PC-3 (cell line): ENCODE measurements around the gene SLC27A3. TPM values are rescaled to one million over a fixed set of nuclear protein-coding genes. Genes with fewer than 3 reads are reported as not detected.
A peak's percentile ranks its signal among the peaks of the same experiment; 100 is the strongest.

Experiments
- ATAC-seq: fragments of 200-7000 bp; cut with Tn5 transposase; 2 replicates; pipeline ENCODE4 v1.9.1; 2020; ENCODE audit warnings: mild to moderate bottlenecking, moderate library complexity
- BruUV-seq: library from RNA; stranded (reverse); fragments of 400-500 nt; replicated peaks from 2 replicates; lab custom pipeline; 2021; lab: Mats Ljungman, UMichigan
- CTCF ChIA-PET: fragments of 300-600 bp; sonication (Branson Sonifier 250); formaldehyde crosslinking; loops from one replicate; lab custom pipeline; 2022; ENCODE audit warnings: antibody characterized with exemption; lab: Charles Lee
- POLR2A ChIA-PET: fragments of 300-600 bp; sonication (Branson Sonifier 250); formaldehyde crosslinking; loops from one replicate; lab custom pipeline; 2022; ENCODE audit warnings: antibody characterized with exemption; ENCODE audit not compliant: unreplicated experiment; lab: Charles Lee
- DNase-seq: peaks from one replicate; pipeline ENCODE4 v3.0.0-alpha.2; 2015
- H2AFZ ChIP-seq: fragments of 300-600 bp; sonication (generic); 2 replicates; pipeline ENCODE4 v1.6.0; 2016; ENCODE audit warnings: antibody characterized with exemption, low read length
- H3F3A ChIP-seq: fragments of 300-600 bp; sonication (generic); one replicate; pipeline ENCODE4 v1.6.0; 2017; ENCODE audit warnings: antibody characterized with exemption, low read length, control low read depth, mild to moderate bottlenecking; ENCODE audit not compliant: unreplicated experiment
- H3K27ac ChIP-seq: fragments of 300-600 bp; sonication (generic); 2 replicates; pipeline ENCODE4 v1.5.1; 2016; ENCODE audit warnings: mild to moderate bottlenecking, low read length
- H3K27me3 ChIP-seq: fragments of 300-600 bp; sonication (generic); 2 replicates; pipeline ENCODE4 v1.6.1; 2016; ENCODE audit warnings: low read length, mixed read lengths
- H3K36me3 ChIP-seq: fragments of 300-600 bp; sonication (generic); 2 replicates; pipeline ENCODE4 v1.6.1; 2016; ENCODE audit warnings: low read depth, mixed run types, low read length, mixed read lengths
- H3K4me1 ChIP-seq: fragments of 300-600 bp; sonication (generic); 2 replicates; pipeline ENCODE4 v1.5.1; 2016; ENCODE audit warnings: low read length; ENCODE audit not compliant: insufficient read depth
- H3K4me2 ChIP-seq: fragments of 300-600 bp; sonication (generic); 2 replicates; pipeline ENCODE4 v1.6.0; 2016; ENCODE audit warnings: low read length
- H3K4me3 ChIP-seq: fragments of 300-600 bp; sonication (generic); 2 replicates; pipeline ENCODE4 v1.5.1; 2016; ENCODE audit warnings: mild to moderate bottlenecking, low read length, mixed read lengths
- H3K79me2 ChIP-seq: fragments of 300-600 bp; sonication (generic); 2 replicates; pipeline ENCODE4 v1.6.1; 2017; ENCODE audit warnings: low read length, mixed read lengths
- H3K9ac ChIP-seq: fragments of 300-600 bp; sonication (generic); 2 replicates; pipeline ENCODE4 v1.6.0; 2016; ENCODE audit warnings: mild to moderate bottlenecking, low read length
- H3K9me2 ChIP-seq: fragments of 300-600 bp; sonication (generic); replicated peaks from 2 replicates; pipeline ENCODE4 v1.6.1; 2016; ENCODE audit warnings: mixed run types, low read length, mixed read lengths
- H3K9me3 ChIP-seq: fragments of 300-600 bp; sonication (generic); 2 replicates; pipeline ENCODE4 v1.6.1; 2016; ENCODE audit warnings: low read length, mixed read lengths
- H4K20me1 ChIP-seq: fragments of 300-600 bp; sonication (generic); 2 replicates; pipeline ENCODE4 v1.6.1; 2016; ENCODE audit warnings: low read length, mixed read lengths
- CTCF ChIP-seq: fragments of 300-600 bp; sonication (generic); conservative IDR thresholded peaks from 2 replicates; pipeline ENCODE4 v1.5.1; 2017; ENCODE audit warnings: antibody characterized with exemption, low read depth, mild to moderate bottlenecking, low read length
- EZH2 ChIP-seq: fragments of 300-600 bp; sonication (generic); IDR thresholded peaks from one replicate; pipeline ENCODE4 v1.6.1; 2017; ENCODE audit warnings: antibody characterized with exemption, mild to moderate bottlenecking, low read length; ENCODE audit not compliant: unreplicated experiment
- EZH2phosphoT487 ChIP-seq: fragments of 300-600 bp; sonication (generic); IDR thresholded peaks from 2 replicates; pipeline ENCODE4 v1.6.1; 2018; ENCODE audit warnings: mild to moderate bottlenecking, antibody characterized with exemption, low read length, borderline replicate concordance
- intact Hi-C: fragments of 100-400 bp; cut with micrococcal nuclease; formaldehyde crosslinking; loops from 2 replicates; pipeline ENCODE4 v1.9.0; 2023
- total RNA-seq: library from RNA; depleted of rRNA; stranded (reverse); fragments of >200 nt; gene quantifications from 2 replicates; pipeline ENCODE4 v1.2.3, GENCODE V29; 2014

SLC27A3 gene
- total RNA-seq, 1 experiment from 2014 or later = 6.3 TPM

- ChIA-PET CTCF (interaction anchor here (1.5 kb wide), 1 partner anchor 63 kb away, joined by 3 read pairs; no protein-coding TSS in a partner anchor), POLR2A (interaction anchor here (1.1 kb wide), 1 partner anchor 9 kb away, joined by 4 read pairs; no protein-coding TSS in a partner anchor)
- H3K27me3 ChIP-seq = no peaks in the 10 kb centered on the region
- H3K4me2 ChIP-seq = peak overlapping the region; percentile 12; the same call in 1 of the 2 replicates
- H3F3A ChIP-seq = no peaks in the 10 kb centered on the region
- BruUV-seq = no TSS peak
- TF ChIP-seq EZH2phosphoT487 (no peak), EZH2 (no peak), CTCF (no peak)
- no peaks in the 10 kb centered on the region for H3K9me2 ChIP-seq
- H3K79me2 ChIP-seq = peaks cover 62% of the 10 kb centered on the region
- H3K4me1 ChIP-seq = peaks cover 46% of the 10 kb centered on the region
- H3K27ac ChIP-seq = peak overlapping the region; percentile 91
- H3K9ac ChIP-seq = no peak overlapping the region
- DNase-seq (peak; percentile 73), ATAC-seq (peak; percentile 75)
- intact Hi-C loops = loop anchor here (2.0 kb wide), 1 partner anchor 55 kb away; the partner anchor contains the start of gene NPR1
- no peaks in the 10 kb centered on the region for H3K9me3 ChIP-seq
- no peaks in the 10 kb centered on the region; the same call in 1 of the 2 replicates for H3K36me3 ChIP-seq
- no peak overlapping the region for H2AFZ ChIP-seq
- H3K4me3 ChIP-seq = no peak overlapping the region
- H4K20me1 ChIP-seq = no peaks in the 10 kb centered on the region
Observed at GRCh38 chr1:153733970-153734369, 41.2 kb upstream of the SLC27A3 start.

- Histone ChIP-seq H3K4me2 (no peak overlapping the region), H3F3A (no peaks in the 10 kb centered on the region), H3K9me3 (no peaks in the 10 kb centered on the region), H3K4me1 (peaks cover 40% of the 10 kb centered on the region), H2AFZ (no peak overlapping the region), H3K9ac (no peak overlapping the region), H3K79me2 (peaks cover 56% of the 10 kb centered on the region), H3K9me2 (no peaks in the 10 kb centered on the region), H3K27ac (peak overlapping the region; percentile 91), H4K20me1 (no peaks in the 10 kb centered on the region), H3K4me3 (no peak overlapping the region), H3K36me3 (no peaks in the 10 kb centered on the region; the same call in 1 of the 2 replicates), H3K27me3 (no peaks in the 10 kb centered on the region)
- BruUV-seq = no TSS peak
- ATAC-seq = no peak
- CTCF ChIA-PET = interaction anchor here (1.5 kb wide), 1 partner anchor 63 kb away, joined by 3 read pairs; no protein-coding TSS in a partner anchor
- TF ChIP-seq CTCF = no peak
- TF ChIP-seq EZH2phosphoT487 = no peak
- no peak for TF ChIP-seq EZH2
- intact Hi-C loops = loop anchor here (2.0 kb wide), 1 partner anchor 56 kb away; the partner anchor contains the start of gene NPR1
- POLR2A ChIA-PET = interaction anchor here (1.1 kb wide), 1 partner anchor 9 kb away, joined by 4 read pairs; no protein-coding TSS in a partner anchor
- DNase-seq = no peak
Observed at GRCh38 chr1:153734396-153735089, 40.7 kb upstream of the SLC27A3 start.

GRCh38 chr1:153735090-153735420 is 40.2 kb upstream of the SLC27A3 start:
- intact Hi-C loops = loop anchor here (2.0 kb wide), 1 partner anchor 56 kb away; the partner anchor contains the start of gene NPR1
- no peaks in the 10 kb centered on the region for H3K9me2 ChIP-seq
- no peak for DNase-seq
- BruUV-seq = no TSS peak
- ChIA-PET POLR2A (interaction anchor here (0.6 kb wide), 1 partner anchor 11 kb away, joined by 3 read pairs; no protein-coding TSS in a partner anchor), CTCF (interaction anchor here (1.5 kb wide), 1 partner anchor 62 kb away, joined by 3 read pairs; no protein-coding TSS in a partner anchor)
- H3F3A ChIP-seq = no peaks in the 10 kb centered on the region
- no peak overlapping the region for H2AFZ ChIP-seq
- peaks cover 51% of the 10 kb centered on the region for H3K79me2 ChIP-seq
- H3K4me3 ChIP-seq = no peak overlapping the region
- TF ChIP-seq EZH2 (no peak), CTCF (no peak), EZH2phosphoT487 (no peak)
- no peaks in the 10 kb centered on the region; the same call in 1 of the 2 replicates for H3K36me3 ChIP-seq
- H3K27me3 ChIP-seq = no peaks in the 10 kb centered on the region
- H3K9ac ChIP-seq = no peak overlapping the region
- no peak for ATAC-seq
- H4K20me1 ChIP-seq = no peaks in the 10 kb centered on the region
- H3K4me1 ChIP-seq = peaks cover 35% of the 10 kb centered on the region
- no peak overlapping the region for H3K27ac ChIP-seq
- no peak overlapping the region for H3K4me2 ChIP-seq
- H3K9me3 ChIP-seq = no peaks in the 10 kb centered on the region
